GM19193 (cell line): ENCODE data around the gene CIITA.

Experiments used
- POLR2A ChIP-seq: IDR thresholded peaks from 4 replicates; pipeline ENCODE4 v1.6.1; 2011; ENCODE audit not compliant: insufficient read depth, insufficient read length; ENCODE audit errors: extremely low read depth

Gene CIITA

DNA sequence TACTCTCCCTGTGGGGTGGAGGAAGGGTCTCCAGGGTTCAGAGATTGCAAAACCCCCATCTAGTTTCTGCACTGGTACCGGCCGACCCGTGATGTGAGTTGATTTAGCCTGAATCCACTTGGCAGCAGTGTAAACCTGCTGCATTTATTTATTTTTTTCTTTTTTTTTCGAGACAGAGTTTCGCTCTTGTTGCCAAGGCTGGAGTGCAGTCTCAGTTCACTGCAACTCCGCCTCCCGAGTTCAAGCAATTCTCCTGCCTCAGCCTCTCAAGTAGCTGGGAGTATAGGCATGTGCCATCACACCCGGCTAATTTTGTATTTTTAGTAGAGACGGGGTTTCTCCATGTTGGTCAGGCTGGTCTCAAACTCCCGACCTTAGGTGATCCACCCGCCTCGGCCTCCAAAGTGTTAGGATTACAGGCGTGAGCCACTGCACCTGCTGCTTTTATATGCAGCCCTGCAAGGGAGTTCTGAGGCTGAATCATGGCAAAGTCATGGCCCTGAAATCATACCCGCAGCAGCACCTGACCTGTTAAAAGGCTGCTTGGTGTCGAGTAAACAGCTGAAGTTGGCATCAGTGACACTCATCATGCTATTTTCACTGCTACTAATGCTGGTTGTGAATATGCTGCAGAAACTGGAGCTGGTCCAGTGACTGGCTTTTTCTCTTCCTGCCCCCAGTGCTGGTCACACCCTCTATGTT lies 43.9 kb downstream of the CIITA start:
- no peak for TF ChIP-seq POLR2A

DNA sequence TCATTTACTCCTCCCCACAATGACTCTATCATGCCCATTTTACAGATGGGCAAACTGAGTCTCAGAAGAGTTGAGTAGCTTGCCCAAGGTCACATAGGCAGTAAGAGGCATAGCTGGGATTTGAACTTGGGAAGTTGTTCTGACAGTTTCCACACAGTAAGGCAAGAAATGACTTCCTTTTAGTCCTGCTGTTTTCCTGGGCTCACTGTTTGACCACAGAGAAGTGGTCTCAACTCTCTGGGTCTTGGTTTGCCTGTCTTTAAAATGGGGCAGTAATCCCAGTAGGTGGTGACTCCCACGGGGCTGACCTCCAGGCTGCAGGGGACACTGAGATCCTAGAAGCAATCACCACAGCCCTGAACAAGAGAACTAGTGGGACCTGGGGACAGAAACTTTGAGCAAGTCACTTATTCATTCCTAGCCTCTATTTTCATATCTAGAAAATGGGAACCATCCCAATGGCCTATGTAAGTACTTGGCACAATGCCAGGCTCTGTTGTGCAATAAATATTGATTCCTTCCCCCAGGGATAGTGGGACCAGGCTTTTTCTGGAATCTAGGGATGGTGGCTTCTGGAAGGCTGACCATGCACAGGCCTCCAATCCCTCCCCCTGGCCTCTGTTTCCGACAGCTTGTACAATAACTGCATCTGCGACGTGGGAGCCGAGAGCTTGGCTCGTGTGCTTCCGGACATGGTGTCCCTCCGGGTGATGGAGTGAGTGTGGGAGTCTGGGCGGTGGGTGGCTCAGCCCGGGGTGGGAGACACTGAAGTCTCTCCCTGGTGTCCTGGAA lies 44.7 kb downstream of the CIITA start:
- no peak for TF ChIP-seq POLR2A

DNA sequence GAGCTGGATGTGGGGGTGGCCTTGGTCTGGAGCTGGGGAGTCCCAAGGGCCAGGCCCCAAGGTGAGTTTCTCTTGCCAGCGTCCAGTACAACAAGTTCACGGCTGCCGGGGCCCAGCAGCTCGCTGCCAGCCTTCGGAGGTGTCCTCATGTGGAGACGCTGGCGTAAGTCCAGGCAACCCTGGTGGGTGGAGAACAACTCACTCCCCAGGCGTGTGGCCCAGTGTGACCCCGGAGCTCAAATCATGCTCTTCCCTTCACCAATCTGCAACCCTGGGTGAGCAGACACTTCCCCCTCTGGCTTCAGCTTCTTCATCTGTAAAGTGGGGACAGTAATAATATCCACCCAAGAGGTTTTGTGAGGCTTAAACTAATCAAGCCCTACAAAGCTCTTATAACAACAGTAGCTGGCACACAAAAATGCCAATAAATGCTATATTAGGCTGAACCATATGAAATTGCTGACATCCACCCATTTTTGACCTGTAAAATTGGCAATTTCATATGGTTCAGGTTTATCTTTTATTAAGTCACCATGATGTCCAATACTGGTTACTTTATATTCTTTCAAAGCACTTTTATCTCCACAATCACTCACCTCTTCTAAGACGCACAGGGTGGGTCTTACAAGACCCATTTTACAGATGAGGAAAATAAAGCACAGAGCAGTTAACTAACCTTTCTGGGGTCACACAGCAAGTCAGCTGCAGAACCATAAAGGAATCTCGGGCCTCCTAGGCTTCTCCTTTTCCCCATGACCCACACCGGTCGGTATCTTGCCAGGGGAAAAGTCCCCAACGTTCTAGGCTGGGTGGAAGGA lies 45.5 kb downstream of the CIITA start:
- TF ChIP-seq POLR2A: no peak

DNA sequence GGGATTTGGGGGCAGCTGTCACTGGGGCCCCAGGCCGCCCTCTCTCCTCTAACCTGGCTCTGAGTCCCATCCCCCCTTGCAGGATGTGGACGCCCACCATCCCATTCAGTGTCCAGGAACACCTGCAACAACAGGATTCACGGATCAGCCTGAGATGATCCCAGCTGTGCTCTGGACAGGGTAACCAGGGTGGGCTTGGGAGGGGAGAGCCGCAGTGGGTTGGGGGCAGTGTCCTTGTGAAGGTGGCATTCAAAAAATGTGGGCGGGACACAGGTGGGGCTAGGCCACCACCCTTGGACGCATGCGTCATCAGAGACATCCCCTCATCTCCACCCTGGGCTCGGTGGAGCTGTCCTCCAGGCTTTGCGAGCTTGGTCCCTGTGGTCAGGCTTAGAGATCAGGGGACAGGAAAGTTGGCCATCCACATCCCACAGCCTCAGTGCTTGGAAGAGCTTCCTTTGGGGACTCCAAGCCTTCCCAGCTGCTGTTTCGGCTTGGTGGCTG lies 46.2 kb downstream of the CIITA start:
- peak; percentile 19 for TF ChIP-seq POLR2A

DNA sequence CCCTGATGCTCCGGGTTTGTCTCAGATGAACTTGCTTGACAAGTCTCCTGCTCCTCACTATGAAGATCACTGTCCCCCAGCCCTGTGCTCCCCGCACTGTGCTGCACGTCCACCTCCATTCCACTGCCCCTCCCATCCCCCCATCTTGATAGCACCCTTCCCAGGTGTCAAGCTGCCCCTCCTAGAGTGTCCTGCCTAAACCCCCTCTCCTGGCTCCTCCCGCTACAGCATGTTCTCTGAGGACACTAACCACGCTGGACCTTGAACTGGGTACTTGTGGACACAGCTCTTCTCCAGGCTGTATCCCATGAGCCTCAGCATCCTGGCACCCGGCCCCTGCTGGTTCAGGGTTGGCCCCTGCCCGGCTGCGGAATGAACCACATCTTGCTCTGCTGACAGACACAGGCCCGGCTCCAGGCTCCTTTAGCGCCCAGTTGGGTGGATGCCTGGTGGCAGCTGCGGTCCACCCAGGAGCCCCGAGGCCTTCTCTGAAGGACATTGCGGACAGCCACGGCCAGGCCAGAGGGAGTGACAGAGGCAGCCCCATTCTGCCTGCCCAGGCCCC lies 46.7 kb downstream of the CIITA start:
- TF ChIP-seq POLR2A: no peak

DNA sequence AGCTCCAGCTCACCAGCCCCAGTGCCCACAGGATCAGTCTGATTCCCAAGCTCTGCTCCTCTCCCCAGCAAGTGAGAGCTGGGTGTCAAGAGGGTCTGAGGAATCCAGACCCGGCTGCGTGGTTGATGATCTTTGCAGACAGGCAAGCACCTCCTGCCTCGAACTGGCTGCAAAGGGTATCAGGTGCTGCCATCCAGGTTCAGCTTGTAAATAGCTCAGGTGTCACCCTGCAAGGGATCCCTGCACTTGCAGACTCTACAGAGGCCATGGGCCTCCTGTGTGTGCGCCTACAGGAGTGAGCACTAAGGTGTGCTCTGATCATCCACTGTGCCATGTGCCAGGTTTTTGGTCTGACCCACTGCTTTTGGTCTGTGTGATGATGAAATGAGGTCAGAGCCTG lies 49.1 kb downstream of the CIITA start:
- TF ChIP-seq POLR2A: no peak

DNA sequence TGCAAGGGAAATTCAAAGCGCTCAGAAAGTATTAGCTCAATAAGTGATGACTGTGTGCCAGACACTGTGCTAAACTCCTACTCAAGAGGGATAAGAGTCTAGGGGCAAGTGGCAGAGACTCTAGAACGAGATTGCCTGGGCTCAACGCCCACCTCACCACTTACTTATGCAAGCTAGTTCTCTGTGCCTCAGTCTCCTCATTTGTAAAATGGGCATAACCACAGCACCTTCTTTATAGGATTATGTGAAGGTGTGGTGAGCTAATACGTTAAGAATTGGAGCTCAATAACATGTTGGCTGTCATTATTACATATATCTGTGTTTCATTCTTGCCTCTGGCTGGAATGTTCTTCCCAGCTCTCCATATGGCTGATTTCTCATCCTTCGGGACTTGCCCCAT lies 49.9 kb downstream of the CIITA start:
- TF ChIP-seq POLR2A: no peak

DNA sequence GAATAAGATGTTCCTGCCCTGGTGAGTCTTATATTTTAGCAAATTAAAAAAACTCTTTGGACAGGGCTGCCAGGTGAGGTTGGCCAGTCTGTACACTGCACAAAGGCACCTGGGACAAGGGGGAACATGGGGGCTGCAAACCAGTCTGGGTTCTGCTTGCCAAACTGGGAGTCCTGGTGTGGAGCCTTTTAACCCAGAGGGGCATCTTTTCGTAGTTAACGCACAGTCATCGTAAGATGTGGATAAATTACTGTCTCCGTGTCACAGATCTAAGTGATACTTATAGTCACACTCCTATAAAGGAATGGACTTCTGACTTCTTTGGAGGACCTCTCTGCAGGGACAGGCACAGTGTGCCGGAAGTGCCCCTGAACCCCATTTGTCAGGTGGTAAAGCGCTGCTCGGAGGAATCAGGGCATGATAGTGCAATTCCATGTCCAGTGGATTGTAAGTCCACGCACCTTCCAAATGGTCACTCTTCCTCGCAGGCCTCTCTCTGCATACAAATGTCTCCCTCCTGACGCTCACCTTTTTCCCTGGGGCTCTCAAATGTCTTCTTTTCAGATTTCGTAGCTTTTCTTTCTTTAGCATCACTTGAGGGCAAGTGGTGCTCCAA lies 50.6 kb downstream of the CIITA start:
- TF ChIP-seq POLR2A: no peak

DNA sequence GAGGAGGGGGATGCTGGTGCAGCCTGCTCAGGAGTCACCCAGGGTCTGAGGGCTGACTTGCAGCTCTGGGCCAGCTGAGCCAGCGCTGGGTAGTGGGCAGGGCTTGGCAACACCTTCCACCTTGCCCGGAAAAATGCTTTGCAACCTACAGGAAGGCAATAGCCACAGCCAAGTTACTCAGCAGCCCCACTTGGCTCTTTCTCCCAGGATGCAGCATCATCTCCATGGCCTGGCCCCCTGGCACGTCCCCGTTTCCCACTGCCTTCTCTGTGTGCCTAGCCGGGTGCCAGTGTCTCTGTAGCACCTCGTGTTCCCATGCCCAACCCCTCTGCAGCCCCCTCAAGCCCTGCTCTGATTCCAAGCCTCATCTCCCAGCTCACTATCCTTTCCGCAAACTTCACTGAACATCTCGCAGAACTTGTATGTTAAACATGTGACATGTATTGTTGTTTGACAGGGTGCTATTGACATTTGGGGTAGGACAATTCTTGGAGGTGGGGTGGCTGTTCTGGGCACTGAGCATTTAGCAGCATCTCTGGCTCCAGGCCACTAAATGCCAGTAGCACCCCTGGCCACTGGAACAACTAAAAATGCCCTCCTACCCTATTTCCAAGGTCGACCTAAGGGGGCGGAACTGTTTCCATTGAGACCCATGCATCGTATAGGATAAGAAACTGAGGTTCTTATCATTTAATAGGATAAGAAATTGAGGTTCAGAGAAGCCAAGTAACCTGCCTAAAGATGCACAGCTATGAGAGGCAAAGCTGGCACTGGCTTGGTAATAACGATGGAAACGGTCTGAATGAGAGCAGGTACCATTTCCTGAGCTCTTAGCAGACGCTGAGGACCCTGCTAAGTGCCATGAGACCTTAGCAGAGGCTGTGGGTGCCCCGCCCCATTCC lies 53.1 kb downstream of the CIITA start:
- peak; percentile 35 for TF ChIP-seq POLR2A

DNA sequence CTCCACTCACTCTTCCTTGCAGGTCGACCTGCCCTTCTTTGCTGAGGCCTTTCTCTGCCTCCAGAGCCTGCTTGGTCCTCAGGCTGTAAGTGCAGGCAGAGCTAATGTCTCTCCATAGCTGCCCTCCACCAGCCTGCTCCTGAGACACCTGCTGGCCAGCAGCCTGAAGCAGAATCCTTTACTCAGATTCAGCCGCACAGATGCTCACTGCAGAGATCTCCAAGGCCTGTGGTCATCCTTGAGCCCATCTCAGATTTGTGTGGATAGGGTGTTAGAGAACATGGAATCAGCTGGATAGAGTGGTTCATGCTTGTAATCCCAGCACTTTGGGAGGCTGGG lies 53.7 kb downstream of the CIITA start:
- peak; percentile 2 for TF ChIP-seq POLR2A

DNA sequence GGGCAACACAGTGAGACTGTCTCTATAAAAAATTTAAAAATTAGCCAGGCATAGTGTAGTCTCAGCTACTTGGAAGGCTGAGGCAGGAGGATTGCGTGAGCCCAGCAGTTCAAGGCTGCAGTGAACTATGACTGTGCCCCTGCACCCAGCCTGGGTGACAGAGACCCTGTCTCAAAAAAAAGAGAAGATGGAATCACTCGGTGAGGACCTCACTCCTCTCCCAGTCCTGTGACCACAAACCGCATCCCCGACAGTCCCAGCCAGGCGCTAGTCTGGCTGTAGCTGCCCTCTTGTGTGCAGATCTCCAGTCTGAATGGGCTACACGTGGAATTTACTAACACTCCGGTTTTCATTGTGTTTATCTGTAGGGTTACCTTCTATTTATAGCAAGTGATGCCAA lies 54.1 kb downstream of the CIITA start:
- TF ChIP-seq POLR2A: peak; percentile 21

DNA sequence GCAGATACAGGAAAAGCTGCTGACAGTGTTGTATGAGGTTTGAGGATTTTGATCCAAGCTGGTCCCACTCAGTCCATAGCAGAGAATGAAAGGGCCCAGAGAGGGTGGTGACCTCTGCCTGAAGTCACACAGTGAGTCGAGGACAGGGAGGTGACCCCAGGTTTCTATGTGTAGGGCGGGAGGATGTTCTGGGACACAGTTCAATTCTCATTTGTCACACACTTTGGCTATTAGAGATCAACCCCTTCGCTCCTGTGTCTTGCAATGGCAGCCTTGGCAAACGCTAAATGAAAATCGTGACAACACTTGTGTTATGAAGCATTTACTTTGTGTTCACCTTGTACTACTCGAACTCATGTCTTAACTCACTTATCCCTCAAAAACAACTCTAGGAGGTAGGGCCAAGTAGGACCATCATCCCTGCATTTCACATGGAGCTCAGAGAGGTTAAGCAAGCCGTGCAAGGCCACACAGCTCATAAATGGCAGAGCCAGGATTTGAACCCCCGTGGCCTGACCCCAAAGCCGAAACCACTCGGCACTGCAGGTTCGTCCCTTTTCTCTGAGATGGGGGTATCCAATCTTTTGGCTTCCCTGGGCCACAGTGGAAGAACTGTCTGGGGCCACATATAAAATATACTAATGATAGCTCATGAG lies 55.1 kb downstream of the CIITA start:
- TF ChIP-seq POLR2A: no peak
